GM21360 (cell line): ENCODE results near the gene MTRR.

ENCODE experiments used
- ATAC-seq: cut with Tn5 transposase; IDR thresholded peaks from one replicate; pipeline ENCODE4 v1.9.1; 2021; ENCODE audit warnings: mild to moderate bottlenecking, moderate library complexity; ENCODE audit not compliant: unreplicated experiment

The MTRR gene

DNA sequence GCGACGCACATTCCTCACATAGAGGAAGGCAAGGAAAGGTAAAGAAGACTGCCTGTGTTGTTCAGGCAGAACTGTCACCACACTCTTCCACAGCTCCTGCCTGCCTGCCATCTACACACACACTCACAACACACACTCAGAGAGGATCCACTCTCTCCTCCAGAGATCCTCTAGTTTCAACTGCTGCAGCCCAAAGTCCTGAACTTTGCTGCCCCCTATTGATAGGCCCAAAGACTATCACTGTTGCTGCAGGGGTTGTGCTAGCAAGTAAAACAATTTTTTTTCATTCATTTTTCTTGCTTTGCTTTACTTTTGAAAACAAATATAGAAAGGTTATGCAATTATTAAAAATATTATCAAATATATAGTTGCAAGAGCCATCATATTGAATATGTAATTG, 12.1 kb upstream of the MTRR start:
- ATAC-seq, result no peak

DNA sequence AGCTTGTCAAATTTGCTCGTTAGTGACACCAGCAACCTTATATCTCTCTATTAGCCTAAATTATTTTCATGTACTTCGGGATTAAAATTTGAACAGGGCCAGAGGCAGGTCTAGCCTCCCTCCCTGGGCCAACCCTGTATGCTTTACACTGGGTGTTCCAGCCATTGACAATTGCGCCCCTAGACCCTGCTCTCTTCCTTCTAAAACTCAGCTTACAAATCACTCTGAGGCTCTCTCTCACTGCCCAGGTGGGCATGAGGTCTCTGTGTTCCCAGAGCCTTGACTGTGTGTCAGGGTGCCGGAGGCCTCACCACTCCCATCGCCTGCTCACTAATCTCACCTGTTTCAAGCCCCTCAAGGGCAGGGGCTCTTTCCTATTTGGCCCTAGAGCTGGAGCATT, 11.6 kb upstream of the MTRR start:
- no peak for ATAC-seq

DNA sequence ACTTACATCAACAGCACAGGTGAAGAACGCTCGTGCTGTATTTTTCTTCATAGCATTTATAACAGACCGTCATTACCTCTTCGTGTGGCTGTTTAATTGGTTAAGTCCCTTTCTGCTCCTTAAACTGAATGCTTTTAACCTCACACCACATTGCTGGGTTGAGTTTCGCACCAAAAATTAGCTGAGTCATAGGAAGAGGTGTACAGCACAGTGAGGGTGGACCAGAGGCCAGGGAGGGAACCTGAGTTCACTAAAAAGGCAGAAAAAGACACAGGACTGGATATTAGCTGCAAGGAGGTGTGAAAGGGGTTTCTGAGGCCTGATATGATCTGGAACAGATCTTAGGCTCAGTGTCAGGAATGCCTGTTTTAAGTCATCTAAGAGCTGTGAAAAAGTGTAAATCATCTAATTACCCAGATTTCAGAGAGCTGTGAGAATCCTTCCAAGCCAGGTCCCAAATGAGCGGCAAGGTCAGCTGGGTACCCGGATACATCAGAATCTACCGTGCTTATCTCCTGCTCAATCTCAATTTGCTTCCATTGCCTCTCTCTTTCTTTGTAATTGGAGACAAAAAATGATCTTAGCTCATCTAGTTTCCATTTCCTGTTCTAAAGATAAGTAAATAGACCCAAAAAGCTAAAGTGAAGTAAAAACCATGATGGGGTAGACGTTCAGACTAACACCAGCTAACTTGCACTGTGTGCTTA, 10.9 kb upstream of the MTRR start:
- no peak for ATAC-seq

DNA sequence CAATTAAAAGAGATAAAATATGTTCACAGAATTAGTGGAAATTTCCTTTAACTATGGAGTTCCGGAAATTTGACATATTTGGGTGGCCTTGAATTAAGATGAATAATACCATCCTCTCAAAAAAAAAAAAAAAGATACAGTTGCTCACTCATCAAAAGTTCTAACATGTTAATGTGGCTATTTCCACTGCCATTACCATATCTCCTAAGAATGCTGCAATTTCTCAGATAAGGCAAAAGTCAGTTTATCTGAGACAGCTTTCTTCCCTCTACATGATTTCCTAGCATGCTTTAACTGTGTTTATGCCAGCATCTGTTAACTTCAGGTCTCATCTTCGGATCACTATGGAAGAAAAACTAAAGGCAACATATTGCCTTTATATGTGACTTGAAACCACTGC, 2.8 kb upstream of the MTRR start:
- no peak for ATAC-seq

DNA sequence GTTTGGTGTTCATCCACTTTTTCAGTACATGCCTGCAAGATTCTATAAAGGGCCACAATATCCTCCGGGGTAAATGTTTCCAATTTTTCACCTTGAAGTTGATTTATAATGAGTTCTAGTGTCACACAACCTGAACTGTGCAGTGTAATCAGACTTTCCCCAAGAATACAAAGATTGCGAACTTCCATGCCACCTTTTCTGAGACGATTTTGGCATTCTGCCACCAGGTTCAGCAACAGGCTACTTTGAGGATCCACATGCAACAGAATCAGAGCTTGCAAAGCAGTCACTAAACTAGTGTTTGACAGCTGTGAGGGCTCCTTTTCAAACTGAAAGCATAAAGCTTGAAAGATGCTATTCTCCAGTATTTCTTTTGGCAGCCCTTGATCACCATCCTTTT, 1.7 kb upstream of the MTRR start:
- ATAC-seq, result no peak

DNA sequence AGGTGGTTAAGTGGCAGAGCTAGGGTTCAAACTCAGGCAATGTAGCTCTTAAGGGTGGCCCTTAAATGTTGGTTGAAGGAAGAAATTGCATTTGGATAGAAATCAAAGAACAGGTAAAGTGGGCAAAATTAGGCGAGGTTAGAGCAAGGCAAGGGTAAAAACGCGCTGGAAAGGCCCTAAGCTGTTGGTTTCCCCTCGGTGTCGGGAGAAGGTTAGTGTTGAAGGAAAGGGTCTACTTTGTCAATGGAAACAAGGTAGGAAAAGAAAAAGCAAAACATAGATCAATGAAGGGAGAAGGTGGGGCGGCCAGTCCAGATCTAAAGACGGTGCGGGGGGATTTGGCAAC, 548 bp upstream of the MTRR start:
- no peak for ATAC-seq

DNA sequence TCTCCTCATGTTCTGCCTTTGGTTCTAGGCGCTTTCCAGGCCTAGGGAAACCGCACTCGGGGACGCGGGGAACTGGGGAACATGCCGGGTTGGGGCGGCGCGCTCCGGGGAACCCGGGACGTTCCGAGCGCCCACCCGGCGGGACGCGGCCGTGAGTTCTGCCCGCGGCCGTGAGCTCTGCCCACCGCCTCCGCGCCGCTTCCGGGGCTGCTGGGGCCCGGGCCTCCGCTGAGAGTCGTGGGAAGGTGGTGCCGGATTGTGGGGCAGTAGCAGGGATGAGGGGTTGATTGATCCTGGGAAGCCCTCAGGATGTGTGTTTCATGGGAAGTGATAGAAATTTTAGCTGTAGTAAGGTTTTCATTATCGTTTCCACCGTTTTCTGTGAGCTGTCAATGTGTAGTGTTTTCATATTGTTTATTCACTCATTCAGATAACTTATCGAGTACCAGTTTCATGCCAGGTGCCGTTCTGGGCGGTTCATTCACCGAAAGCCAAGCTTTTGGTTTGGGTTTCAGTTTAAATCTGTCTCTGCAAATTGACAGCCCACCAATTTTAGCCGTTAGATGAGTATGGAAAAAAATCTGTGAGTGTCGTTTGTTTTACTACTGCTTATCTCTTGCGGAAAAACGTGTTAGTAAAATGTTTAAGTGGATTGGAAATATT, 657 bp downstream of the MTRR start:
- ATAC-seq, result peak; percentile 26

DNA sequence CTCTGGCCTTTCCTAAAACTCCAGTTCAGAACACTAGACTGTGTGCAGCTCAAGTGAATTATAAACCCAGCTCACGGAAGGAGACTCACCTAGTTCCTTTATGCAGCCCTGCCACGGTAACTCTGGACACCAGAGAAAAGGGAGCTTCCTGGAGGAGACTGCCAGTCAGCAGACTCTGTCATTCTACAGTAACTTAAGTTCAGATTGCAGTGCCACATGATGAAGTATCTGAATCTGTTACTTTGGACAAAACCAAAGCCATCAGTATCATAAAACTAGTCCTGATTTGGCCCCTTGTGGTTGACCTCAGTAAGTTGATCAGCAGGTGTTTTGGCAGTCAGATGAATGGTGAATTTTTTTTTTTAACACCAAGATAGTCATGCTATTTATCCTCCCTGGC, 2.7 kb downstream of the MTRR start:
- ATAC-seq, result no peak

DNA sequence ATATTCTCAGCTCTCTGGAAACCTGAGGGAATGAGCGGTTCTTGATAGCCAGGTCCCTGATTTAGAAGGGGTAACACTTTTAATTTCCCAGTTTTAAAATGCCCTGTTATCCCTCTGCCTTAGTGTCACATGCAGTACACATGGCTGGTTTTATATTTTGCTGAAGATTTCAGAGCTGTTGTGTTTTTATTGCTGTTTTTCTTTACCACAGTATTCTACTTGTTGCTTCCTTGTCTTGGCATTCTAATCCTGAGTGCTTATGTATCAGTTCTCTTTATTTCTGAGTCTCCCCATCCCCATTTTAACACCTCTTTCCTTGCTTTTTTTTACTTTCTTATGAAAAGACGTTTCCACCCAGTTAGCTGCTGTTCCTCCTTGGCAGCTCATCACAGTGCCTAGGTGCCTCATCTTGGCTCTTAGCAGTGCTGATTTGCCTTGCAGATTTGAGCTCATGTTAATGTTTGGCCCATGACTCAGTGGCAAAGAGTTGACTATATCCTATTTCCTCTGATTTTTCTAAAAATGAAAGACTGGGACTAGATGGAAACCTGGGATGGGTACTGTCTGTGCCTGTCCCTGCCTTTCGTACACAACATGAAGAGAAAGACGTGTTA, 3.7 kb downstream of the MTRR start:
- no peak for ATAC-seq

DNA sequence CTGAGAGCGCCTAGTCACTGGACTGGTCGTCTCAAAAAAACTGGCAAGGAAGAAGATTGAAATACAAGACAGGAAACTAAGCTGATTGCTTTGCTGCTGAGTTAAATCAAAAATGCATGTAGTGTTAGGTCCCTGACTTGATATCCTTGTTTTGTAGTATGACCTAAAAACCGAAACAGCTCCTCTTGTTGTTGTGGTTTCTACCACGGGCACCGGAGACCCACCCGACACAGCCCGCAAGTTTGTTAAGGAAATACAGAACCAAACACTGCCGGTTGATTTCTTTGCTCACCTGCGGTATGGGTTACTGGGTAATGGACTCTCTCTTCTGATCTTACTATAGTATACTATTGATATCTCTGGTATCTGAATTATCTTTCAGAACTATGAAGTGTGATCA, 4.3 kb downstream of the MTRR start:
- ATAC-seq, result no peak

DNA sequence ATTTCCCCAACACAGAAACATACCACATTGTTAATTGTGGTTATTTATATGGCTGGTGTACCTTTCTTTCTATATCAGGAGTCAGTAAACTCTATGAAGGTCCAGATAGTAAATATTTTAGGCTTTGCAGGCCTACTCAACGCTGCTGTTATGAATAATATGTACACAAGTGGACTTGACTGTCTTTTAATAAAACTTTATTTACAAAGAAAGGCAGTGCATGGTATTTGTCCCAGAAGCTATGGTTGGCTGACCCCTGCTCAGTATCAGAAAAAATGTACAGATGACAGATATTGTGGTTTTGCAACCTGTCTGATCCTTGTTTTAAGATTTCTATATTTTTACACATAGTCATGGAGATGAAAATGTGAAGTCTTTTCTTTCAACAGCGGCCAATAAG, 5.7 kb downstream of the MTRR start:
- ATAC-seq, result no peak

DNA sequence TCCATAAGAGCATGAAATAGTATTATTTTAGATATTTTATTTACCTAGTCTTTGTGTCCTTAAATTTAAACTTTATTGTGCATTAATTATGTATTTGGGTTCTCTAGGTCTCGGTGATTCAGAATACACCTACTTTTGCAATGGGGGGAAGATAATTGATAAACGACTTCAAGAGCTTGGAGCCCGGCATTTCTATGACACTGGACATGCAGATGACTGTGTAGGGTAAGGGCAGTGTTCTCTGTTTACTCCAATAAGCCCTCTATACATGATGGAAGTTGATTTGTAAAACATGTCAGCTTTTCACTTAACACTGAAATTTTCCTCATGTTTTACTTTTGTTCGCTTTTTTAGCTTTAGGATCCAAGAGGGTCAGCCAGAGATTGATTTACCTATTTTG, 6.2 kb downstream of the MTRR start:
- ATAC-seq, result no peak

DNA sequence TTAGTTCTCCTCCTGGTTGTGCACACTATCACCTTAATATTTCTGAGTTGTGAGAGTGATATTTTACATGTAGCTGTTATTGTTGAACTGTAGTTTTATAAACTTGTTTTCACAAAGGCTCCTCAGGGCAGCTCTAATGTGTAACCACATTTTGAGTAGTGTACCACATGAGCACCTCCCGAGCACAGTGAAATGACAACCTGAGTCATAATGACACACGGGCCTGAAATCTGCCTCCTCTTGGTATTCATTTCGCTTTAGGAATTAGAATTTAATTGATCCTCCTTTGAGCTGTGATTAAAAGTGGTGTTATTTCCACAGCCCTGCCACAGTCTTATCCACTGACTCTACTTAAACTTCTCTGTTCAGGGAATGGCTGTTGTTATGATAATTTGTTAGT, 7.9 kb downstream of the MTRR start:
- ATAC-seq, result peak; percentile 47

DNA sequence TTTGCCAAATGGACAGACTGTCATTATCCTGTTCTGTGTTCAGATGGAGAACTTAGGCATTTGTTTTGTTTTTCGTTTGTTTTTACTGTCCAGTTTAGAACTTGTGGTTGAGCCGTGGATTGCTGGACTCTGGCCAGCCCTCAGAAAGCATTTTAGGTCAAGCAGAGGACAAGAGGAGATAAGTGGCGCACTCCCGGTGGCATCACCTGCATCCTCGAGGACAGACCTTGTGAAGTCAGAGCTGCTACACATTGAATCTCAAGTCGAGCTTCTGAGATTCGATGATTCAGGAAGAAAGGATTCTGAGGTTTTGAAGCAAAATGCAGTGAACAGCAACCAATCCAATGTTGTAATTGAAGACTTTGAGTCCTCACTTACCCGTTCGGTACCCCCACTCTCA, 8.9 kb downstream of the MTRR start:
- no peak for ATAC-seq

DNA sequence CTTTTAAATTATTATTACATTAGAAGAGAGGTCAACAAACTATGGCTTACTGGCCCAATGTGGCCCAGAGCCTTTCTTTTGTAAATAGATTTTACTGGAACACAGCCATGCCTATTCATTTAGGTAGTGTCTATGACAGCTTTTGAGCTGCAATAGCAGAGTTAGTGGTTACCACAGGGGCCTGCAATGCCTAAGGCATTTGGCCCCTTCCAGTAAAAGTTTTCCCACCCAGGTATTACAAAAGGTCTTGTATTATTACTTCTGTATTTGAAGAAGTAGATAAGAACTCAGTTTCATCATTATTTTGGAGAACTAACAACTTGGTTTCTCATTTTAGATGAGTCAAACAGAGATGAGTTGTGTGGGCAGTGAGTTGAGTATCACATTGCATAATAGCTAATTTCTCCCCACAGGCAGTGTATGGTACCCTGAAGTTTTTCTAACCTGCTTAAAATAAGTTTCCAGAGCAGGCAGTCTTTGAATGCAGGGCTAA, 9.5 kb downstream of the MTRR start:
- ATAC-seq, result peak; percentile 97

DNA sequence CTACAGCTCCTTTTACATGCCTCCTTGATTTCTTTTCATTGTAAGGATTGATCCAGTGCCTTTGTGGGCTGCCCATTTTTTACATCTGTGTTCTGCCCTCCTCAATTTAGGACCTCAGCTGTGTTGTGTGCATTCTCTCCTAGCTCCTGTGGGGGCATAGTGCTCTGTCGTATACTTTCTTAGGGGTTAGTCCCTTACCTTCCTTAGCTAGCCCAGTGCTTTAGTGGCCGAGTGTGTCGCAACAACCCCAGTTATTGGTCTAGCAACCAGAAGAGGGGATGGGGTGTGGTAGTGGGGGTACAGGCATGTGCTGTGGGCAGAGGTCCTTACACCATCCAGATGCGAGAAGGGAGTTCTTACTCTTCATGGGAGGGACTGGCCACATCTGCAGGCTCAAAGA, 12.1 kb downstream of the MTRR start:
- ATAC-seq, result no peak

DNA sequence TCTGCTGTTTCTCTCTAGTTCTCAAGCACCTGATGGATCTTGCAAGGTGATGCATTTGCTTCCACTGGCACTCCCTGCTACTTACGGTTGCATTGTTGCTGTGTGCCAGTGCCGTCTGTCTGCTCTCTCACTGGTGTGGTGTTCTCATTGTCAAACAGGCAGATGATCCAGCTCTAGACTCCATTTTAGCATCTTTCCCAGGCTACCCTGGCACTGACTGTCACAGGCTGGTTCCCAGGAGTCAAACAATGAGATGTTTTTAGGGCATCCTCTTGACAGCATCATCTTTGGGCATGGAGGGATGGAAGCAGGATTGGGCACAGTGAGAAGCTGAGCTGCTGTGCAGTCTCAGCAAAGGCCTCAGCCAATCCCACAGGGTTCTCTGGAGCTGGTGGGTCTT, 12.9 kb downstream of the MTRR start:
- no peak for ATAC-seq

DNA sequence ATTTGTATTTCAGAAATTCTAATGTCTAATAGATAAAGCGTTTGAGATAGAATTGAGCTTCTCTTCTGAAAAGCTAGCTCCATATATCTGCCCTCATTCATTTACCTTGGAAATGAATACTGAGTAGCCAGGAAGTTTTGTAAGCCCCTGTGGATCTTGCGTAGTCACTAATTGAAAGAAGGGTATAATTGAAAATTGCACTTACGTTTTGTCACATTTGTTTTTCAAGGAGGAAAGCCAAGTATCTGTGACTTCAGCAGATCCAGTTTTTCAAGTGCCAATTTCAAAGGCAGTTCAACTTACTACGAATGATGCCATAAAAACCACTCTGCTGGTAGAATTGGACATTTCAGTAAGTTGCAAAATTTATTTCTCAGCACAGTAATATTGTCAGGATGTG, 14.0 kb downstream of the MTRR start:
- ATAC-seq, result no peak

DNA sequence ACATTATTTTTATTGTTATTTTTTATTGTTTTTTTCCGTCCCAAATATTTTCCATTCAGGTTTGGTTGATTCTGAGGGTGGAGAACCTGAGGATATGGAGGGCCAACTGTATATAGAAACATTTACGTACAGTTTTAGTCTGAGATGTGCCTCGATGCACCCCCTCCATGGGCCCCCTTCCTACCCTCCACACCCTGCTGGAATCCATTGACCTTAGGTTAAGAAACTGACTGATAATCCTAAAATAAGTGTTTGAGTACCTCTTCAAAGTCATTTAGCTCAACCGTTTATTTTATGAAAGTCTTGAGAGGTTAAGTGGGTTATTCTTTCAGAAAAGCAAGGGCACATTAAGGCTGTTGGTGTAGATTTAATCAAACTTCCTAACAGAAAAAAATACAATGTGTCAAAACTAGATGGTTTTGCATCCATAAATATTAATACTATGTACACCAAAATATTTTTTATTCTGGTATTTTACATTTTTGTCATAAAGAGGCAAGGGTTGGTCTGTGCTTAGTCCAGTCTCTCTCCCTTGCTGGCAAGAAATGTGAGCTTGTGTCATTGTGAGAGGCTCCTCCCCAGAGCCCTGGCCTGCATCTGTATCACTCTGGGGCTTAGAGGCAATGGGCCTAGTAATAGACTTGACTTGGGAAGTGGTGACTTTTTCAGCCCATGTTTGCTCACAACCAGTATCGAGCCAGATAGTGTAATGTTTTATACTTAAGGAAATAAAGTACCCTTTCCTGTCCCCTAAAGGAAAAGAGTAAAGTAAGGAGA, 15.7 kb downstream of the MTRR start:
- no peak for ATAC-seq

DNA sequence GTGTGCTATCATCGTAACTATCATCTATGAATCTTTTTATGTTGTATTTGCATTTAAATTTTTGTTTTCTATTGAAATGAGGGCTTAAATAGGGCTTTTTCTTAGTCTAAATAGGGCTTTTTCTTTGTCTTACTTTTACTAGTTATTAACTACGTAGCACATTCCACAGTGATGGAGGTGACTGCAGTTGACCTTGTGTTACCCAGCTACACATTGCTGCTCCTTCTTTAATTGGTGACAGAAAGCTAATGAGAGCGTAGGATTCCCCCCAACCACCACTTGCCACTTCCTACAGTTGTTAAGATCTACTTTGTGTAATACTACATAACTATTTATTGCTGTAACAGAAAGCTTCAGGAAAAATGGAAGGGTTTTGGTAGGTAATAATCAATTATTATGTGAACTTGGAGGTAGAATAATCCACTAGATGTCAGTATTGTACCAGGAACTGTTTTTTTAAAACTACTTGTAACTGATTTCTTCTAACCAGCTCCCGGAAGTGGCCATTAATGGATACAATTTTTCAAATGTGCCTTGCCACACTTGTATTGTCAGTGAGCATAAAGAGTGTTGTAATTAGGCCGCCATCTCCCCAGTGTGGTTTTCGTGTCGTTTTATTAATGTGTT, 18.0 kb downstream of the MTRR start:
- peak; percentile 70 for ATAC-seq

DNA sequence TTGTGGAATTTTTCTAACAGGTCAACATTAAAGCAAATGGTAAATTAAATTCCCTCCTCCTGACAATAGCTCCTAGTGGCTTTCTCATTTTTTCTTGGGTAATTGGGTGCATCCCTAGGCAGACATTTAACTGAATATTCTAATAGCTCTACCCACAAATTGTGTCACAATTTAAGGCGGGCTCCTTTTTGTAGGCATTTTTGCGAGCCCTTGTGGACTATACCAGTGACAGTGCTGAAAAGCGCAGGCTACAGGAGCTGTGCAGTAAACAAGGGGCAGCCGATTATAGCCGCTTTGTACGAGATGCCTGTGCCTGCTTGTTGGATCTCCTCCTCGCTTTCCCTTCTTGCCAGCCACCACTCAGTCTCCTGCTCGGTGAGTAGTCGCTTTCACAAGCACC, 20.0 kb downstream of the MTRR start:
- no peak for ATAC-seq
